Ramos (cell line): Measurements from ENCODE around the gene KLHL35.
"Not testable (repeated sequence)": the region's sequence is repeated elsewhere in the genome, so short reads cannot be mapped to it uniquely, and the experiment has no call there.

Experiments used
- in situ Hi-C: fragments of 300-500 bp; cut with MboI; formaldehyde crosslinking; loops from one replicate; pipeline ENCODE4 v1.14.3; 2022; ENCODE audit warnings: low sequenced_read_pairs; ENCODE audit not compliant: unreplicated experiment

The KLHL35 gene

GRCh38 chr11:75399344-75400145, 33.5 kb downstream of the KLHL35 start, which contains the start of gene RPS3:
TSS of gene RPS3 (plus strand) at chr11:75399518. CDS start at chr11:75399548, 30 bp downstream.
- in situ Hi-C loops: no loop called here

DNA sequence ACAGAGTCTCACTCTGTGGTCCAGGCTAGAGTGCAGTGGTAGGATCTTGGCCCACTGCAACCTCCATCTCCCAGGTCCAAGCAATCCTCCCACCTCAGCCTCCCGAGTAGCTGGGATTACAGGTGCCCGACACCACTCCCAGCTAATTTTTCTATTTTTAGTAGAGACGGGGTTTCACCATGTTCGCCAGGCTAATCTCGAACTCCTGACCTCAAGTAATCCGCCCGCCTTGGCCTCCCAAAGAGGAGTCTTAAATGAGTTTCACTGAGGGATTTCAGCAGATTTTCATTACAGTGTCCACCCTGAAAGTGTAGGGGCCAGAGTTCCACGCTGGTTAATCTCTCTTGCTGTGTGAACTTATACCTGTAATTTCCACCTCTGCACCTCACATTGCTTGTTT, 34.1 kb downstream of the KLHL35 start:
- in situ Hi-C loops: no loop called here

- in situ Hi-C loops: no loop called here
These were observed 38.7 kb downstream of the KLHL35 start for GRCh38 chr11:75394085-75394840.

GRCh38 chr11:75389925-75390324, 43.1 kb downstream of the KLHL35 start:
- in situ Hi-C loops: no loop called here

GRCh38 chr11:75389276-75389605, 43.8 kb downstream of the KLHL35 start:
- in situ Hi-C loops: no loop called here

GRCh38 chr11:75388386-75389275, 44.4 kb downstream of the KLHL35 start:
- in situ Hi-C loops: no loop called here

GRCh38 chr11:75387736-75388294, 45.2 kb downstream of the KLHL35 start:
- in situ Hi-C loops: no loop called here

- in situ Hi-C loops: no loop called here
These were observed 45.9 kb downstream of the KLHL35 start for GRCh38 chr11:75386942-75387630.

DNA sequence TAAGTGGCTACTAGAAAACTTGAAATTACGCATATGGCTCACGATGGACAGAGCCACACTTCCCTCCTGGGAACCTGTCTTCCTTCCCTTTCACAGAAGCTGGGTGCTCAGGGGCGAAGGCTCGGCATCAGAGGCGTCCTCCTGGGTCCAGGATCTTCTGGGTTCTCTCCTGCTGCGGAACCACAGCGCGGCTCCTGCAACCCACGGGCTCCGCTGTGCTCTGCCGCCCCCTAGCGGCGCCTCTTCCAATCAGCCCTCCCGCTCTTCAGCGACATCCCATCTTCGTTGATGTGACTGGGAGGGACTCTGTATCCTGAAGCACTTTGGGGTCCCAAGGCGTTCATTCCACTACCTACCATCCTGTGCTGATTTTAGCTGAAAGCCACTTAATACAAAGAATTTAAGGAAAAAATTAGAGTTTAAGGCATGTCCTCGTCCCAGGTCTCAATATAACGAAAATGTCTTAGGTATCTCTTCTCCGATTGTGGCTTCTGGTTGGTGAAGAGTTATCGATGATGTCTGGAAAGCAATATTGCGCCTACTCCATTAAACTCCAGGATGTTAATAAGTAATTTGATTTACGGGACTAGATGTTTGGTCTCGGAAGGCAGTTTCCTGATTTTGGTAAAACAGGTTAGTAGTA, 48.4 kb downstream of the KLHL35 start:
- in situ Hi-C loops: loop anchor here (5.0 kb wide), 1 partner anchor 107 kb away; no protein-coding TSS in a partner anchor

DNA sequence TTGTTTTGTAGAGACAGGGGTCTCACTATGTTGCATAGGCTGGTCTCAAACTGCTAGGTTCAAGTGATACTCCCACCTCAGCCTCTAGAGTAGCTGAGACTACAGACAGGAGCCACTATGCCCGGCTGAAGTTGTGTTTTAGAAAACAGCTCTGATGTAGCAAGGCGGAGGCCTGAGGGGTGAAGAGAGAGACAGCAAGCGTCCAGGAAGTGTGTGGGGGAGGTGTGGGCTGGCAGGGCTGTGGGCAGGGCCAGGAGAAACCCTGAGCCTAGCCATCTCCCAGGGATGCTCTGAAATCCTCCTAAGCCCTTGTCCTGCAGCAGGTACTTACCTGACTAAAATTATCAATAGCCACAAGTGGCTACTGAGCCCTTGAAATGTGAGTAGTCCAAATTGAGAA, 49.8 kb downstream of the KLHL35 start:
- in situ Hi-C loops: loop anchor here (5.0 kb wide), 1 partner anchor 106 kb away; no protein-coding TSS in a partner anchor

GRCh38 chr11:75380716-75381420, 52.1 kb downstream of the KLHL35 start:
- in situ Hi-C loops: loop anchor here (5.0 kb wide), 1 partner anchor 104 kb away; no protein-coding TSS in a partner anchor

DNA sequence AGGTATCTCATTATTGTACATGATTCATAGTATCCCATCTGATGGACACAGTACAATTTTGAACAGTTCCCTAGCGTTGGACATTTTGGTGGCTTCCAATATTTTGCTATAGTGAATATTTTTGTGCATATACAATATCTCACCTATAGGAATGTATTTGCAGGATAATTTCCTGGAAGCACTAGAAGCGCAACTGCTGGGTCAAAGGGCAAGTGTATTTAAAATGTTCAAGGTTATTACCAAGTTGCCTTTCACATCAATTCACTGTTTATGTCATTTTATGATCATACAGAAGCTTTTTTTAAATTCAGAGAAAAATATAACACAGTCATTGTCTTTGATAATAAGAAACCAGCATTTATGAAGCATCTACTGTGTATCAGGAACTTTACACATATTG, 52.8 kb downstream of the KLHL35 start:
- in situ Hi-C loops: loop anchor here (5.0 kb wide), 1 partner anchor 103 kb away; no protein-coding TSS in a partner anchor

DNA sequence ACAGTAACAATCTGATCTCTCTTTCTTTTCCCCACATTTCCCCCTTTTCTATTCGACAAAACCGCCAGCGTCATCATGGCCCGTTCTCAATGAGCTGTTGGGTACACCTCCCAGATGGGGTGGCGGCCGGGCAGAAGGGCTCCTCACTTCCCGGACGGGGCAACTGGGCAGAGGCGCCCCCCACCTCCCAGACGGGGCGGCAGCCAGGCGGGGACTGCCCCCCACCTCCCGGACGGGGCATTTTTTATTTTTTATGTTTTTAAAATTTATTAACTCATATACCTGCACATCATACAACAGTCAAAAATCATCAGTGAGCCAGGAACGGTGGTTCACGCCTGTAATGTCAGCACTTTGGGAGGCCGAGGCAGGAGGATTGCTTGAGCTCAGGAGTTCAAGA, 54.2 kb downstream of the KLHL35 start:
- in situ Hi-C loops: not testable (repeated sequence)

DNA sequence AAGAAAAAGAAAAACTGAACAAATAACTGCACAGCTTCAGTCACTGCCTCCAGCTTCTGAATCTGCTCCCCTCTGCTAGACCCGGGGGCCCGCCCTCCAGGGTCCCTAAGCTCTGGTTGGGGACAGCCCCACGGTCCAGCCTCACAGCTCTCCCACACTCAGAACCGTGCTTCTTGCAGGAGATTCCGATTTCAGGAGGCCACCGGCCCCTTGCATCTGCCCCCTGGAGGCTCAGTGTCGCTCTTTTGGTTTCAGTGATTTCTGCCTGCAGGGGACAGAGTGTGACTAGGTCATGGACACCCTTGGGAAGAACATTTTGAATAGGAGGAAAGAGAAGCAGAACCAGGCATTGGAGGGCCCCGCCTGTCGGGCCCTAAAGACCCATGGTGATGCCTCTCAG, 56.8 kb downstream of the KLHL35 start:
- in situ Hi-C loops: no loop called here

GRCh38 chr11:75375626-75376025, 57.4 kb downstream of the KLHL35 start:
- in situ Hi-C loops: no loop called here

- in situ Hi-C loops: no loop called here
These were observed 58.4 kb downstream of the KLHL35 start for GRCh38 chr11:75374646-75375045.

DNA sequence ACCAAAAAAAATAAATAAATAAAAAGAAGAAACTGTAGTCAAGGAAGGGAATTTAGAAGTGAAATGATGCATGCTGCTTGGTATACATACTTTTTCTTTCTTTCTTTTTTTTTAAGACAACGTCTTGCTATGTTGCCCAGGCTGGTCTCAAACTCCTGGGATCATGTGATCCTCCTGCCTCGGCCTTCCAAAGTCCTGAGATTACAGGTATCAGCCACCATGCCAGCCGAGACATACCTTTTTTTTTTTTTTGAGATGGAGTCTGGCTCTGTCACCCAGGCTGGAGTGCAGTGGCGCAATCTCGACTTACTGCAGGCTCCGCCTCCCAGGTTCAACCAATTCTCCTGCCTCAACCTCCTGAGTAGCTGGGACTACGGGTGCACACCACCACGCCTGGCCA, 59.8 kb downstream of the KLHL35 start:
- in situ Hi-C loops: no loop called here
